Vagina (tissue), 2 donors: ENCODE data around the gene NEK7.

Experiments used
- CTCF ChIP-seq, 3 experiments: fragments of 450-650 bp in 2 of 3; fragments of 200-600 bp in 1 of 3; sonication (generic) in 1 of 3; IDR thresholded peaks; one replicate each; pipeline ENCODE4 v1.5.1; 2017 to 2019; ENCODE audit warnings: antibody characterized with exemption in 3 of 3, mild to moderate bottlenecking in 2 of 3, moderate library complexity in 2 of 3
- POLR2A ChIP-seq, 2 donors: fragments of 450-650 bp; IDR thresholded peaks; one replicate each; pipeline ENCODE4 v1.6.1; 2017; ENCODE audit warnings: antibody characterized with exemption in 2 of 2, mild to moderate bottlenecking in 2 of 2, moderate library complexity in 2 of 2
- POLR2AphosphoS5 ChIP-seq, 2 donors: sonication (generic); formaldehyde crosslinking; IDR thresholded peaks; one replicate each; pipeline ENCODE4 v1.9.0; 2017; ENCODE audit warnings: antibody characterized with exemption in 2 of 2, mild to moderate bottlenecking in 2 of 2, low read depth in 1 of 2; ENCODE audit not compliant: insufficient read depth in 1 of 2

GRCh38 chr1:198228925-198229324 lies 72.1 kb downstream of the NEK7 start:
- TF ChIP-seq CTCF (IDR thresholded peaks at IDR 0.05) (no peak), POLR2A (IDR thresholded peaks at IDR 0.05) (no peak), POLR2AphosphoS5 (IDR thresholded peaks at IDR 0.05; ENCODE audit: insufficient read depth in 1 of 2, low read depth in 1 of 2) (no peak)
